ENCODE results near the gene GAS2L2.

GAS2L2 gene

GRCh38 chr17:35786941-35787432 is 33.9 kb upstream of the GAS2L2 start:
- TF ChIP-seq CTCF (conservative IDR thresholded peaks at IDR 0.05; ENCODE audit: low read depth, low read length): no peak
- DNase-seq (ENCODE audit: low read depth): peak; percentile 54

GRCh38 chr17:35784895-35785294 is 31.9 kb upstream of the GAS2L2 start:
- no peak for TF ChIP-seq CTCF (conservative IDR thresholded peaks at IDR 0.05; ENCODE audit: low read depth, low read length)
- DNase-seq (ENCODE audit: low read depth): no peak
- no peak overlapping the region for H3K4me3 ChIP-seq (ENCODE audit: low read depth, low read length)

More at GRCh38 chr17:35786941-35787432, 33.9 kb upstream of the GAS2L2 start:
- no peak overlapping the region for H3K4me3 ChIP-seq (ENCODE audit: low read depth, low read length)

GRCh38 chr17:35780950-35781349 is 27.9 kb upstream of the GAS2L2 start:
- TF ChIP-seq CTCF (conservative IDR thresholded peaks at IDR 0.05; ENCODE audit: low read depth, low read length): no peak
- DNase-seq (ENCODE audit: low read depth): no peak
- H3K4me3 ChIP-seq (ENCODE audit: low read depth, low read length): no peak overlapping the region

GRCh38 chr17:35778641-35779196 is 25.7 kb upstream of the GAS2L2 start:
- no peak for DNase-seq (ENCODE audit: low read depth)
- no peak overlapping the region for H3K4me3 ChIP-seq (ENCODE audit: low read depth, low read length)
- no peak for TF ChIP-seq CTCF (conservative IDR thresholded peaks at IDR 0.05; ENCODE audit: low read depth, low read length)

GRCh38 chr17:35775583-35775982 is 22.5 kb upstream of the GAS2L2 start:
- DNase-seq (ENCODE audit: low read depth): no peak
- no peak for TF ChIP-seq CTCF (conservative IDR thresholded peaks at IDR 0.05; ENCODE audit: low read depth, low read length)
- H3K4me3 ChIP-seq (ENCODE audit: low read depth, low read length): no peak overlapping the region

- no peak overlapping the region for H3K4me3 ChIP-seq (ENCODE audit: low read depth, low read length)
- DNase-seq (ENCODE audit: low read depth): no peak
- TF ChIP-seq CTCF (conservative IDR thresholded peaks at IDR 0.05; ENCODE audit: low read depth, low read length): no peak
Measured at GRCh38 chr17:35775039-35775438, 22.0 kb upstream of the GAS2L2 start.

- no peak for TF ChIP-seq CTCF (conservative IDR thresholded peaks at IDR 0.05; ENCODE audit: low read depth, low read length)
- H3K4me3 ChIP-seq (ENCODE audit: low read depth, low read length): no peak overlapping the region
- peak; percentile 23 for DNase-seq (ENCODE audit: low read depth)
Measured at GRCh38 chr17:35774499-35774898, 21.5 kb upstream of the GAS2L2 start.

Data from choroid plexus epithelial cell (primary cell).